GM18858 (cell line): ENCODE results near the gene TMEM191C.
"Not testable (repeated sequence)": the region's sequence is repeated elsewhere in the genome, so short reads cannot be mapped to it uniquely, and the experiment has no call there.

ENCODE experiments used
- ATAC-seq: cut with Tn5 transposase; IDR thresholded peaks from one replicate; pipeline ENCODE4 v1.9.1; 2021; ENCODE audit not compliant: unreplicated experiment

The TMEM191C gene

GRCh38 chr22:21467337-21468193, at the start of gene TMEM191C:
Gene TMEM191C (plus strand): TSS chr22:21467387. CDS start chr22:21467460, 73 bp downstream.
- peak; percentile 24 for ATAC-seq

GRCh38 chr22:21417853-21418252, 49.3 kb upstream of the TMEM191C start:
- not testable (repeated sequence) for ATAC-seq

GRCh38 chr22:21418974-21419638, 48.1 kb upstream of the TMEM191C start:
- ATAC-seq, result not testable (repeated sequence)

- not testable (repeated sequence) for ATAC-seq
Observed at GRCh38 chr22:21420180-21420763, 46.9 kb upstream of the TMEM191C start.

GRCh38 chr22:21424084-21424709, 43.0 kb upstream of the TMEM191C start:
- not testable (repeated sequence) for ATAC-seq

GRCh38 chr22:21434378-21435233, 32.6 kb upstream of the TMEM191C start:
- ATAC-seq, result not testable (repeated sequence)

- ATAC-seq, result not testable (repeated sequence)
Observed at GRCh38 chr22:21435998-21436810, 31.0 kb upstream of the TMEM191C start.

- ATAC-seq, result not testable (repeated sequence)
Observed at GRCh38 chr22:21438013-21438412, 29.2 kb upstream of the TMEM191C start.

- not testable (repeated sequence) for ATAC-seq
Observed at GRCh38 chr22:21440018-21440636, 27.1 kb upstream of the TMEM191C start.

- ATAC-seq, result not testable (repeated sequence)
Observed at GRCh38 chr22:21440676-21441075, 26.5 kb upstream of the TMEM191C start.

GRCh38 chr22:21441170-21441569, 26.0 kb upstream of the TMEM191C start:
- not testable (repeated sequence) for ATAC-seq

- not testable (repeated sequence) for ATAC-seq
Observed at GRCh38 chr22:21442123-21442522, 25.1 kb upstream of the TMEM191C start.

GRCh38 chr22:21442646-21443045, 24.5 kb upstream of the TMEM191C start:
- not testable (repeated sequence) for ATAC-seq

- no peak for ATAC-seq
Observed at GRCh38 chr22:21443057-21443734, 24.0 kb upstream of the TMEM191C start.

GRCh38 chr22:21443735-21444421, 23.3 kb upstream of the TMEM191C start:
- ATAC-seq, result no peak

GRCh38 chr22:21444701-21445436, 22.3 kb upstream of the TMEM191C start:
- ATAC-seq, result no peak
